GM06990 (cell line): ENCODE measurements around the gene SLC51A.

Source experiments
- DNase-seq: peaks from one replicate; pipeline ENCODE4 v3.0.0-alpha.2; 2011; ENCODE audit not compliant: insufficient read length; ENCODE audit errors: extremely low read depth
- H3K27me3 ChIP-seq: replicated peaks from 2 replicates; pipeline ENCODE4 v1.6.0; 2011; ENCODE audit warnings: low read length; ENCODE audit not compliant: control insufficient read depth, insufficient read depth
- H3K36me3 ChIP-seq: 2 replicates; pipeline ENCODE4 v1.5.1; 2011; ENCODE audit warnings: low read length; ENCODE audit not compliant: control insufficient read depth, insufficient read depth
- H3K4me3 ChIP-seq: replicated peaks from 2 replicates; pipeline ENCODE4 v1.5.1; 2011; ENCODE audit warnings: low read depth, mild to moderate bottlenecking, control low read depth, low read length
- TF ChIP-seq, protein P1 (sequence below): IDR thresholded peaks from 2 replicates; pipeline ENCODE4 v1.5.1; 2011; ENCODE audit warnings: low read length, control low read depth, mild to moderate bottlenecking, inconsistent platforms; ENCODE audit not compliant: insufficient read depth, poor library complexity, severe bottlenecking

Gene SLC51A

DNA sequence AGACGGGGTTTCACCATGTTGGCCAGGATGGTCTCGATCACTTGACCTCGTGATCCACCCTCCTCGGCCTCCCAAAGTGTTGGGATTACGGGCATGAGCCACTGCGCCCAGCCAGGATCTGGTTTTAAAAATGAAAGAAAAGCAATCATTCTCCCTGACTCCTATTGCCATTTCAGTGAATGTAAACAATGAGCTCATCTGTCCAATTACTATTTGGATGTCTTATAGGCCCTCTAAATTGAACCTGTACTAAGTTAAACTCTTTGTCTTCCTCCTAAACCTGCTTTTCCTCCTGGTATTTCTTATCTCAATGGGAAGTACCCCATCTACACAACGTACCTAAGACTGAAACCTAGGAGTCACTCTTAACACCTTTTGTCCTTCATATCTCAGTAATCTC lies 47.5 kb downstream of the SLC51A start:
- no peaks in the 10 kb centered on the region for H3K27me3 ChIP-seq
- no peak for DNase-seq
- no peak overlapping the region for H3K4me3 ChIP-seq
- TF ChIP-seq, protein P1, sequence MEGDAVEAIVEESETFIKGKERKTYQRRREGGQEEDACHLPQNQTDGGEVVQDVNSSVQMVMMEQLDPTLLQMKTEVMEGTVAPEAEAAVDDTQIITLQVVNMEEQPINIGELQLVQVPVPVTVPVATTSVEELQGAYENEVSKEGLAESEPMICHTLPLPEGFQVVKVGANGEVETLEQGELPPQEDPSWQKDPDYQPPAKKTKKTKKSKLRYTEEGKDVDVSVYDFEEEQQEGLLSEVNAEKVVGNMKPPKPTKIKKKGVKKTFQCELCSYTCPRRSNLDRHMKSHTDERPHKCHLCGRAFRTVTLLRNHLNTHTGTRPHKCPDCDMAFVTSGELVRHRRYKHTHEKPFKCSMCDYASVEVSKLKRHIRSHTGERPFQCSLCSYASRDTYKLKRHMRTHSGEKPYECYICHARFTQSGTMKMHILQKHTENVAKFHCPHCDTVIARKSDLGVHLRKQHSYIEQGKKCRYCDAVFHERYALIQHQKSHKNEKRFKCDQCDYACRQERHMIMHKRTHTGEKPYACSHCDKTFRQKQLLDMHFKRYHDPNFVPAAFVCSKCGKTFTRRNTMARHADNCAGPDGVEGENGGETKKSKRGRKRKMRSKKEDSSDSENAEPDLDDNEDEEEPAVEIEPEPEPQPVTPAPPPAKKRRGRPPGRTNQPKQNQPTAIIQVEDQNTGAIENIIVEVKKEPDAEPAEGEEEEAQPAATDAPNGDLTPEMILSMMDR = no peak
- H3K36me3 ChIP-seq = peaks cover 6% of the 10 kb centered on the region

DNA sequence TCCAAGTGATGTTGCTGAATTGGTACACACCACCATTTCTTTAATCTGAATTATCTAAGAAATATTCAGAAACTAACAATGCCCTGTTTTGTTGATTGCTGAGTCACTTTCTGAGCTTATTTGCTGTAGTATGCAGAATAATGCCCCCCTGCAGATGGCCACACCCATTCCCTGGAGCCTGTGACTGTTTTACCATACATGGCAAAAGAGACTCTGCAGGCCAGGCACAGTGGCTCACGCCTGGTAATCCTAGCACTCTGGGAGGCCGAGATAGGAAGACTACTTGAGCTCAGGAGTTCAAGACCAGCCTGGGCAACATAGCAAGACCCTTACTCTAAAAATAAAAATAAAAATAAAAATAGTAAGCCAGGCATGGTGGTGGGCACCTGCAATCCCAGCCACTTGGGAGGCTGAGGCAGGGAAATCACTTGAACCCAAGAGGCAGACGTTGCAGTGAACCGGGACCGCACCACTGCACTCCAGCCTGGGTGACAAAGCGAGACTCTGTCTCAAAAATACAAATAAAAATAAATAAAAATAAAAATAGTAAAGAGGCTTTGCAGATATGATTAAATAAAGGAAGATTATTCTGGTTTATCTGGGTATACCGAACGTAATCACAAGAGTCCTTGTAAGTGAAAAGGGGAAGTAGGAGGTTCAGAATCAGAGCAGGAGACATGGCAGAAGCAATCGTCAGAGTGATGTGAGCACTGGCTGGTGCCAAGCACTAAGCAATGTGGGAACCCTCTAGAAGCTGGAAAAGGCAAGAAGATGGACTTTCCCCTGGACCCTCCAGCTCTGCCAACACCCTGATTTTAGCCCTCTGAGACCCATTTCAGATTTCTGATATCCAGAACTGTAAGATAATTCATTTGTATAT lies 52.2 kb downstream of the SLC51A start:
- H3K36me3 ChIP-seq = peaks cover 14% of the 10 kb centered on the region
- TF ChIP-seq, protein P1 = no peak
- no peak for DNase-seq
- H3K27me3 ChIP-seq = no peaks in the 10 kb centered on the region
- no peak overlapping the region for H3K4me3 ChIP-seq

DNA sequence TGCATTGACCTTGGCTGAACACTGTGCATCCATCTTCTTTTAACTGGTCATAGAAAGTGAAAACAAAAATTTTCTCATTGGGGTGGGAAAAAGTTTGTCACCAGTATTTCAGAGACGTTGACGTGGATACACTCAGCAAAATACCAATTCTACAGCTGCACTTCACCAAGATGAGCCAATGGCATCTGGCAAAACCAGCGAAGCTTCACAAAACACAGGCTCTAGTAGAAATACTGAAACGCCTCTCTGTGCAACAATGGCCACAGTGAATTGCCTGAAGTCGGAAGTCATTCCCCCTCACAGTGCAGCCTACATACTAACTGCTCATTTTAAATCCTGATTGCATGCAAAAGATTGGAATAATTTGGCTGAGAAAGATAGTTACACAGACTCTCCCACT lies 54.2 kb downstream of the SLC51A start:
- no peak overlapping the region for H3K4me3 ChIP-seq
- peaks cover 14% of the 10 kb centered on the region for H3K36me3 ChIP-seq
- no peaks in the 10 kb centered on the region for H3K27me3 ChIP-seq
- no peak for DNase-seq
- TF ChIP-seq, protein P1 = no peak

DNA sequence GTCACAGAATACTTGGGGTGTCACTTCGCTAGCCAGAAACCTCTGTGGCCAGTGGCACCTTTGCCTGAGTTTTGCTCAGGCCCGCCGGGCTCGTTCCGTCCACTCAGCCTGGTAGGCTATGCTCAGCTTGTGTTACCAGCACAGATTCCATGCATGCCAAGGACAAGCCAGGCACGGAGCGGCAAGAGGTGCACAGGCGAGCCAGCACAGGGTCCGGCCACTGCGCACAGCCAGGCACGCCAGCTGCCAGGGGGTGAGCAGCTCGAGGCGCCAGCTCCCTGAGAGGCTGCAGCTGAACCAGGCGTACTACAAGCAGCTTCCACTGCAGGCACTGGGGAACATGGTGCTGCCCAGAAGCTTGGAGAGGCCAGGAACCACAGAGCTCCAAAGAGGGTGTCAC lies 56.5 kb downstream of the SLC51A start:
- DNase-seq = no peak

GRCh38 chr3:196273655-196274054 lies 57.3 kb downstream of the SLC51A start:
- TF ChIP-seq, protein P1 = no peak
- no peaks in the 10 kb centered on the region for H3K27me3 ChIP-seq
- no peak overlapping the region for H3K4me3 ChIP-seq
- no peak for DNase-seq
- peaks cover 8% of the 10 kb centered on the region for H3K36me3 ChIP-seq

More for the DNA sequence above, 56.5 kb downstream of the SLC51A start:
- Histone ChIP-seq H3K4me3 (no peak overlapping the region), H3K27me3 (no peaks in the 10 kb centered on the region), H3K36me3 (peaks cover 11% of the 10 kb centered on the region)
- TF ChIP-seq, protein P1 = no peak
